IPS-11a (cell line): ENCODE measurements around the gene TRPM7.
"Not testable (repeated sequence)": the region's sequence is repeated elsewhere in the genome, so short reads cannot be mapped to it uniquely, and the experiment has no call there.

Source experiments
- H3K4me3 ChIP-seq: one replicate; pipeline ENCODE4 v1.5.1; 2013; ENCODE audit warnings: low read depth, low read length, control low read depth

The TRPM7 gene

DNA sequence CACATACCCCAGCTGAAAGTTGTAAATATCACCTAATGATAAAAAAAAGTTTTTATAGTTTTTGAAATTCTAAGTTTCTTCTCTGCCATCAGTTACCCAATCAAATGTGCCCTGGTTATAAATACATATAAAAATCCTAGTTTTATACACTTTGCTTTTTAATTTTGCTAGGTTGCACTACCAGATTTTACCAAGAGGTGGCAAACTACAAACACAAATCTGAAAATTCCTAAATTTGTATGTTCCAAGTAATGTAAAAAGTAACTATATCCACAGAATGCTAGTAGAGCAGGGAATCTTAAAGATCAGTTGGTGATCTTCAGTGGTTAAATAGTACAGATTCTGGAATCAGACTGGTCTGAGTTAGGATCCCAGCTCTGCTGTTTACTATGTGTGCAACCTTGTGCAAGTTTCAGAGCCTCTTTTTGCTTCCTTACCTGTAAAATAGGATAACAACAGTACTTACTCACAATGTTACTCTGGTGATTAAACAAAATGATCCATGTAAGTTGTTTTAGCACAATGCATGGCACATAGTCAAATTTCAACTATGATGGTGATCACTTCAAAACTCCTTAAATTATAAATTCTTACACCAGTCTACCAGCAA is 11.0 kb downstream of the TRPM7 start:
- H3K4me3 ChIP-seq: no peak overlapping the region

DNA sequence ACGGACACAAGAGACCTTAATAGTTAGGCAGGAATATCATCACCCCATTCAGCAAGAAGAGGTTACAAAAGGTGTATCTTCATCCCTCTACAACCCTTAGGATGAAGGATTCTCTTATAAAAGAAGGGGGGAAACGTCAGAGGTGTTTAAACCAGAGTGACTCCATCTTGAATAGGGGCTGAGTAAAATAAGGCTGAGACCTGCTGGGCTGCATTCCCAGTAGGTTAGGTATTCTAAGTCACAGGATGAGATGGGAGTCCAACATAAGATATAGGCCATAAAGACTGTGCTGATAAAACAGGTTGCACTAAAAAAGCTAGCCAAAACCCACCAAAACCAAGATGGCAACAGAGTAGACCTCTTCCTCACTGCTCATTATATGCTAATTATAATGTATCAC is 16.5 kb downstream of the TRPM7 start:
- H3K4me3 ChIP-seq: no peak overlapping the region

DNA sequence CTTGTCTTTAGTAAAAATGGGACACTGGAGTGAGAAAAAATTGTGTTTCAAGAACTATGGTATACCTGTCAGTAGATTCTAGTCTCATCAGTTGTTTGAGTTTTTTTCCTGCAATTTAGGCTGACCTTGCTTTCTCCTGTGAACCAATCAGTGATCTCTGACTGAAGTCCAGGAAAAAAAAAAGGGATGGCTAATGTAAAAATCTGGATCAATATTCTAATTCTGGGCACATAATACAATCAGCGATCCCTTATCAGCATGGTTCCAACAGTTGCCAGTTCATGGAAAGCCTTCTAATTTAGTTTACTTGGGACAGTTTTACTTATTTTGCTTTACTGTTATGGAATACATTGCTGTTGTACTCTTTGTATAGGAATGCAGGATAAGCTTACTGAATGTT is 17.0 kb downstream of the TRPM7 start:
- H3K4me3 ChIP-seq: no peak overlapping the region

DNA sequence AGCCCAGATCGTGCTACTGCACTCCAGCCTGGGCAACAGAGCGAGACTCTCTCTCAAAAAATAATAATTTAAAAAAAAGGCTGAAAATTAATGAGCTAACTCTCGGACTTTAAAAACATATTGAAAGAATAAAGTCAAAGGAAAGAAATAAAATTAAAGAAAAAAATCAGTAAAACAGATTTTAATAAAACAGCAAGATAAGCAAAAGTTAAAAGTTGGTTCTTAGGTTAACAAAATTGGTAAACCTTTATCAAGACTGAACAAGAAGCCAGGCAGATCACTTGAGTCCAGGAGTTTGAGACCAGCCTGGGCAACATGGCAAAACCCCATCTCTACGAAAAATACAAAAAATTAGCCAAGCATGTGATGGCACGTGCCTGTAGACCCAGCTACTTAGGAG is 20.7 kb downstream of the TRPM7 start:
- no peak overlapping the region for H3K4me3 ChIP-seq

DNA sequence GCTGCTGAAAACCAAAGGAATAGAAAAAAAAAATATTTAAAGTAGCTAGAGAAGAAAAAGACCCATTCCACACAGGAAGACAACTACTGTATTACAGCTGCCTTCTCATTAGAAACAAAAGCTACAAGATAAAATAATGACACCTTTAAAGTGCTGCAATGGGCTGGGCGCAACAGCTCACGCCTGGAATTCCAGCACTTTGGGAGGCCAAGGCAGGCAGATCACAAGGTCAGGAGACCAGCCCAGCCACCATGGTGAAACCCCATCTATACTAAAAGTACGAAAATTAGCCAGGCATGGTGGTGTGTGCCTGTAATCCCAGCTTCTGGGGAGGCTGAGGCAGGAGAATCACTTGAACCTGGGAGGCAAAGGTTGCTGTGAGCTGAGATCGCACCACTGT is 31.0 kb downstream of the TRPM7 start:
- H3K4me3 ChIP-seq: no peak overlapping the region

DNA sequence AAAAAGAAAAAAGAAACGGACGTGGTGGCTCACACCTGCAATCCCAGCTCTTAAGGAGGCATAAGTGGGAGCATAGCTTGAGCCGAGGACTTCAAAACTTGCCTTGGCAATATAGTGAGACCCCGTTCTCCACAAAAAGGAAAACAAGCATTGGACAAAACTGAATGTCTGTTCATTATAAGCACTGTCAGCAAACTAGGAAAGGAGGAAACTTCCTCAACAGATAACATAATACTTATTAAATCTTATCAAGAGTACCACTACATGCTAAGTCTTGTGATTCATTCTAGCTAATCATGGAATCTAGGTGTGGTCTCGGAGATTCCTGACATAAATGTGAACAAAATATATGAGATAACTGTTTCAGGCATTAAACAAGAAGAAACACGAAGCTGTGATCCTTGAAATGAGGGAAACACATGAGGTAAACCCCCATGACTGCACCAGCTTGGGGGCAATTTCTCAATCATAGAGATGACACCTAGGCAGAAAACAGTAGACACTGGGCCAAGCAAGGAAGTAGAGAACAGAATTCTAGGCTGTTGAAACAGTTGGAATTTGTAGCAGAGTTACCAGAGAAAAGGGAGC is 33.3 kb downstream of the TRPM7 start:
- H3K4me3 ChIP-seq: no peak overlapping the region

DNA sequence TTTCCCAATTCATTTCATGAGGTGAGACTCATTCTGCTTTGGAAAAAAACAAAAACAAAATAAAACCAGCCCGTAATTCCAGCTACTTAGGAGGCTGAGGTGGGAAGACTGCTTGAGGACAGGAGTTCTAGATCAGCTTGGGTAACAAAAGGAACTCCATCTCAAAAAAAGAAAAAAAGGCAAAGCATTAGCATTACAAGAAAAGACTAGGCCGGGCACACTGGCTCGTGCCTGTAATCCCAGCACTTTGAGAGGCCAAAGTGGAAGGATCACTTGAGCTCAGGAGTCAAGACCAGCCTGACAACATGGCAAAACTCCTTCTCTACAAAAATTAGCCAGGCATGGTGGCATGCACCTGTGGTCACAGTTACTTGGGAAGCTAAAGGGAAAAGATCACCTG is 33.9 kb downstream of the TRPM7 start:
- H3K4me3 ChIP-seq: no peak overlapping the region

DNA sequence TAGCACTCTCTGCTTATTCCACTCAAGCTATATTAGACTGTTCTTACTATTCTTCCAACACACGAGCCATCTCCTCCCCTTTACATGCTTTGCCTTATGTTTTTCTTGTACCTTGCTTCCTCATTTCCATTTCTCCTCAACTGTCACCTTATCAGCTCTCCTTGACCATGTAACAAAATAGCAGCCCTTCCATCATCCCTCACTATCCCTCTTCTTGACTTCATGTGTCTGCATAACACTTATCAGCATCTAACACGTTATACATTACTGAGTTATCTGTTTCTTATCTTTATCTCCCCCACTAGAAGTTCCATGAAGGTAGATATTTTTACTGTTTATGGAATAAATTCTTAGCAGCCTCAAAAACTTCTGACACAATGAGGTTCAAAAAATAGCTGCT is 45.3 kb downstream of the TRPM7 start:
- no peak overlapping the region for H3K4me3 ChIP-seq

DNA sequence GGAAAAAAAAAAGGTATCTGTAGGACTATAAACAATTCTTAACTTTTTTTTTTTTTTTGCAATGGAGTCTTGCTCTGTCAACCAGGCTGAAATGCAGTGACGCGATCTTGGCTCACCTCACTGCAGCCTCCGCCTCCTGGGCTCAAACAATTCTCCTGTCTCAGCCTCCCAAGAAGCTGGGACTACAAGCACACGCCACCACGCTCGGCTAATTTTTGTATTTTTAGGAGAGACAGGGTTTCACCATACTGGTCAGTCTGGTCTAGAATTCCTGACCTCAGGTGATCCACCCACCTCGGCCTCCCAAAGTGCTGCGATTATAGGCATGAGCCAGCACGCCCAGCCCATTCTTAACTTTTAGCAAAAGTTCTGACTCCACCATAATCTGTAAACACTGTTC is 50.5 kb downstream of the TRPM7 start:
- H3K4me3 ChIP-seq: no peak overlapping the region

DNA sequence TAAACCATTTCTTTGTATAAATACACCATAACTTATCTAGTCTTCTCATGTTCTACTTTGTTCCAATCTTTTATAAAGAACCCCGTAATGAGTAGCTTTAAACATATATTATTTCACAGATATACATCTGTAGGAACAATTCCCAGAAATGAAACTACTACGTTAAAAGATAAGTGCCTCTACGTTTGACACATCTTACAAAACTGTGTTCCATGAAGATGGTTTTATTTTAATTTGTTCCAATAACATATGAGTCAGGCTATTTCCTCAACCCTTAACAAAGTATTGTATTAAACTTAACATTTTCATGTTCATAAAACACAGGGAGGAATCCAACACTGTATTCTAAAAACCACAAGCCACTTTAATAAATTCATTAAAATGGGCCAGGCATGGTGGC is 52.9 kb downstream of the TRPM7 start:
- no peak overlapping the region for H3K4me3 ChIP-seq

DNA sequence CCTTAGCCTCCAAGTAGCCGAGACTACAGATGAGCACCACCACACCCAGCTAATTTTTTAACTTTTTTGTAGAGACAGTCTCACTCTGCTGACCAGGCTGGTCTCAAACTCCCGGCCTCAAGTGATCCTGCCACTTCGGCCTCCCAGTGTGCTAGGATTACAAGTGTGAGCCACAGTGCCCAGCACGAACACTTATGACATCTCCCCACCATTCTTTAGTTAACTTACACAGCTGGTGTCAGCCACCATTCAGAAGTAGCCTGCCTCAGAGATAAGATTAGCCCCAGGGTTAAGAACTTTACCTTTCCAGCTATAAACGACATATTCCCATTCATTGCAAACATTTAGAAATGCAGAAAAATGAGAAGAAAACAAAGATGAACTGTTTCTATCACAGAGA is 58.2 kb downstream of the TRPM7 start:
- H3K4me3 ChIP-seq: no peak overlapping the region

DNA sequence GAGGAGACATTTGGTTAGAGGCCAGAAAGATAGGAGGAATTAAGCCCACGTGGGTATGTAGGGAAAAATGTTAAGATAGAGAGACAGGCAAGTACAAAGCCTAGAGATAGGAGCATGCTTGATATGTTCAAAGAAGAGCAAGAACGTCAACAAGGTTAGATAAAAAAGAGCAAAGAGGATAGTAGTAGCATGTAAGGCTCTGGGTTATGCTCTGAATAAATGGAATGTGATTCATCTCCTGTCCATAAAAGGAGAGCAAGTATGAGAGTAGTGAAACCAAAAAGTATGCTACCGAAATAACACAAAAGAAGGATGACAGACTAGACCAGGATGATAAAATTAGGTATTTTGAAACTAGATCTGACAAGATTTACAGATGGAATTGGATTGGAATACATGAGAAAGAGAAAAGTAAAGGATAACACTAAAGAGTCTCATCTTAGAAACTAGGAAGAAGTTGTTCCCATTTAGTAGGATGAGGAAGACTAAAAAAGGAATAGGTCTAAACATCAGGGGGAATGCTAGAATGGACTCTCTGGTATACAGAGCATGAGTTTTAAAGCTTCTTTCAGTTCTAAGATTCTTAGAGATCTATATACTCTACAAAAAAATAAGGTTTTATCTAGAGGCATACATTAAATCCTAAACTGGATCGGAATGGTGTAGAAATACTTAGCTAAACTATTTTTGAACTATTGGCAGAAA is 59.1 kb downstream of the TRPM7 start:
- no peak overlapping the region for H3K4me3 ChIP-seq

DNA sequence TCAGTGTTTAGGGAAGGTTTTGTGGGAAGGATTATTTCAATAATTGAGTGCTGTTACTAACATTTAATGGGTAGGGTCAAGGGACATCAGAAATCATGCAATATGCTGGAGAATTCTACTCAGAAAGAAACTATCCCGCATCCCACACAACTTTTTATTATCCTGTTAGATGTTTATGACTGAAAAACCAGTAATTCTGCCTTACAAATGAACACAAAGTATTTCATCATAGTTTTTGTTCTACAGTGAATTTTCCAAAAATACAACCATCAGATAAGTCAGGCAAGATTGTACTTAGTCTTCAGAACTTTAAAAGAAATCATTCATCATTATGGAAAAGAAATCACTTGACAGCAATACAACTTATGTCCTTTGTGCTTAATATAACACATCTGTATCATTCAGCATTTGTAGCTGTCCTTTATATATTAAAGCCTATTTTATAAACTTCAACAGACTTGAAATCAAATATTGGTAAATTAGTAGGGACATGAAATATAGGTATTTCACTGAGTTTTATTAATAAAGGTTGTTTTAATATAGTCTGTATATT is 61.9 kb downstream of the TRPM7 start:
- no peak overlapping the region for H3K4me3 ChIP-seq

DNA sequence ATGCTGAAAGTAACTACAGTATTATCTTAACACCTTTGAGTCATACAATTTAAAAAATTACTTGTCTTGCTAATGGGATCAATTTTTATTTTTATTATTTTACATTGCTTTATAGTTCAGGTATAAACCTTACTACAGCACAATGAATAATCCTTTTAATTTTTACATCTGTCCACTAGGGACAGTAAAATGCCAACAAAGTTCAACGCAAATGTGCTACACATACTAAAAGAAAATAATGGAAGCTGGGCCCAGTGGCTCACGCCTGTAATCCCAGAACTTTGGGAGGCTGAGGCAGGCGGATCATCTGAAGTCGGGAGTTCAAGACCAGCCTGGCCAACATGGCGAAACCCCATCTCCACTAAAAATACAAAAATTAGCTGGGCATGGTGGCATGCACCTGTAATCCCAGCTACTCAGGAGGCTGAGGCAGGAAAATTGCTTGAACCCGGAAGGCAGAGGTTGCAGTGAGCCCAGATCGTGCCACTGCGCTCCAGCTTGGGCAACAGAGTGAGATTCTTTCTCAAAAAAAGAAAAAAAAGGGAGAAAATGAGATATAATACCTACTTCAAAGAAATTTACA is 64.1 kb downstream of the TRPM7 start:
- H3K4me3 ChIP-seq: not testable (repeated sequence)

DNA sequence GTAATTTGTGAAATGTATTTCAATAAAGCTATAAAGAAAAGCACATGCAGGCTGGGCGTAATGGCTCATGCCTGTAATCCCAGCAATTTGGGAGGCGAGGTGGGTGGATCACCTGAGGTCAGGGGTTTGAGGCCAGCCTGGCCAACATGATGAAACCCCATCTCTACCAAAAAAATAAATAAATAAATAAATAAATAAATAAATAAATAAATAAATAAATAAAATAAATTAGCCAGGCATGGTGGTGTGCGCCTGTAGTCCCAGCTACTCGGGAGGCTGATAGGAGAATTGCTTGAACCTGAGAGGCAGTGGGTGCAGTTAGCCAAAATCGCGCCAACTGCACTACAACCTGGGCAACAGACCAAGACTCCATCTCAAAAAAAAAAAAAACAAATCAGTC is 69.6 kb downstream of the TRPM7 start:
- H3K4me3 ChIP-seq: not testable (repeated sequence)

DNA sequence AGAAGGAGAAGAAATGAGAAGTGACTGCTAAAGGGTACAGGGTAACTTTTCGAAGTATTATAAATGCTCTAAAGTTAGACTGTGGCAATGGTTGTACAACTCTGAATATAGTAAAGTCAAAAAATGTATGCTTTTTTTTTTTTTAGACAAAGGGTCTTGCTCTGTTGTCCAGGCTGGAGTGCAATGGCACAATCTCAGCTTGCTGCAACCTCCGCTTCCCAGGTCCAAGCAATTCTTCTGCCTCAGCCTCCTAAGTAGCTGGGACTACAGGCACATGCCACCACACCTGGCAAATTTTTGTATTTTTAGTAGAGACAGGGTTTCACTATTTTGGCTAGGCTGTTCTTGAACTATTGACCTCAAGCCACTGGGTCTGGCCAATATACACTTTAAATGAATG is 70.0 kb downstream of the TRPM7 start:
- H3K4me3 ChIP-seq: not testable (repeated sequence)

DNA sequence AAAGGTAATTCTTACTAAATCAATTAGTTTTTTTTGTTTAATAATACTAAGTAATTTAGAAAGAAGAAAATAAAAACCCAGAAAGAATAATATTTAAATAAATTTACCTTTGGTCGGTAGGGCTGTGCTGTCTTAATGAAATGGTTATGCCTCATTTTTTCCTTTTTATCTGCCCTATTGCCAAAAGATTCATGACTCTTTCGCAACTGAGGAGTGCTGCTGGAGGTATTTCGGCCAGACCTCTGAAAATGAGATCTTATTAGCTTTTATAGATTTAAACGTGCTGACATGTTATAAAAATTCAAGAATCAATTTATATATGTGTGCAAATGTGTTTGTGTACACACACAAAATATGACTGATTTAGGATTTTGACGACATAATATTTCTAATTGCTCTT is 73.0 kb downstream of the TRPM7 start:
- no peak overlapping the region for H3K4me3 ChIP-seq

DNA sequence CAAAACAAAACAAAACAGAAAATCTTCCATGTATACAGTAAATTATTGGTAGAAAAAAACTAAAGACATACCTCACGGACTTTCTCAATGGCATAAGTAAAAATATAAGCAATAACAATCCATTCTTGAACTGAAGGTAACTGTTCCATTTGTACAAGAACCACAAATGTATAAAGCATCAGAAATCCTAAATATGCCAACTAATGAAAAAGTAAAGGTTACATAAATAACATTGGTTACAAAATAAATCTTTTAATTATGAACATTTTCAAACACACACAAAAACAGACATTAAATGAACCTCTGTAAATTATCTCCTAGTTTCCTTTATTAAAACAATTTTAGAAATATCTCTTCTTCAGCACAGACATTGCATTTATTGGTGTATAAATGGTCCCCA is 79.5 kb downstream of the TRPM7 start:
- H3K4me3 ChIP-seq: no peak overlapping the region

DNA sequence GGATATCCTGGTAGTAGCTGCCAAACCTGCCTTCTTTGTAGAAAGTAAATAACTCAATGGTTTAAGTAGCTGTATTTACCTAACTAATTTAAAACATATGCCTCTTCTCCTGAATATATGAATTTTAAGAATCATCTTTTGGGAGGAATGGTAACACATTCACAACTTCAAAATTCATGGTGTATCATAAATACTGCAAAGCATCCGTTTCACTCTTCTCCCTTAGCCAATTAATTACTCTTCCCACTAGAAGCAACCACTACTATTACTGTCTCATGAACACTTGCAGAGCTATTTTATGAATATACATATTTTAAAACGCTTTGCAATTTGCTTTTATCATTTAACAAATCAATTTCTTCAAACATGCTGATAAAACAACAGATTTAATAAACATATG is 81.1 kb downstream of the TRPM7 start:
- no peak overlapping the region for H3K4me3 ChIP-seq

DNA sequence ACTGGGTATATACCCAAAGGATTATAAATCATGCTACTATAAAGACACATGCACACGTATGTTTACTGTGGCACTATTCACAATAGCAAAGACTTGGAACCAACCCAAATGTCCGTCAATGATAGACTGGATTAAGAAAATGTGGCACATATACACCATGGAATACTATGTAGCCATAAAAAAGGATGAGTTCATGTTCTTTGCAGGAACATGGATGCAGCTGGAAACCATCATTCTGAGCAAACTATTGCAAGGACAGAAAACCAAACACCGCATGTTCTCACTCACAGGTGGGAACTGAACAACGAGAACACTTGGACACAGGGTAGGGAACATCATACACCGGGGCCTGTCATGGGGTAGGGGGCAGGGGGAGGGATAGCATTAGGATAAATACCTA is 84.6 kb downstream of the TRPM7 start:
- not testable (repeated sequence) for H3K4me3 ChIP-seq

DNA sequence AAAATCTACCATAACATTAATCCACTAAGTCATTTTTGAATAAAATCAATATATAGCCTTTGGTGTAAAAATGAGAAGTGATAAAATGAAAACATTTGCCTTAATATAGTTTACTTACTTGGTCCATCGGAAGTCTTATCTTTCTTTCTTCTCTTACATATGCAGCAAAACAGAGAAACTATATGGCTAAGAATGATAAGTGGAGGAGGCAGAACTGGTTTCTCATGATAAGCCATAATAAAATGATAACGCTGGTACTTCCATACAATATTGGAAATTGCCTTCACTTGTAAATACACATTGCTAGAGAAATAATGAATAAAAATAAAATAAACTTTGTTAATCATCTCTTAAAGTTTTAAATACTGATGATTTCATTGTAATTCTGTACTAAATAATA is 92.3 kb downstream of the TRPM7 start:
- H3K4me3 ChIP-seq: no peak overlapping the region

DNA sequence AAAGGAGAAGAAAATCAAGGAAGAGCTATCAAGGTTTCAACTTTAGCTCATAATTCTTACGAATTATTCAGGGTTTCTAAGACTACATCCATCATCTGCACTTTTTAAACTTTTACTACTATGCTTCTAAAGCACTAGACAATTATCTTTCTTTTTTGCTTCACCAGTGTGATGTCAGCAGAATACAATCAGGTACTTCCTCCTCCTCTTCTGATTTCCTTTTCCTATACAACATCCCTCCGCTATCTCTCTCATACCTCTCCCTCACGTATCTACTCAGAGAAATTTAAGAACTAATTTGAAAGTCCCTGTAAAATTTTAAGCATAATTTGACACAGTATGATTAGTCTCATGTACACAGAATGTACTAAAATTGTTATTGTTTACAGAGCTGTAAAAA is 92.8 kb downstream of the TRPM7 start:
- no peak overlapping the region for H3K4me3 ChIP-seq
